ENCODE data around the gene SLC16A5. TPM values are rescaled to one million over a fixed set of nuclear protein-coding genes. Genes with fewer than 3 reads are reported as not detected.

Gene SLC16A5
- total RNA-seq, 1 experiment from 2014 or later: 32.4 TPM

- Mint-ChIP-seq H3K27me3 (ENCODE audit: low read depth) (no peaks in the 10 kb centered on the region), H3K4me3 (no peak overlapping the region), H3K9me3 (no peaks in the 10 kb centered on the region), H3K27ac (peak overlapping the region; percentile 89), H3K4me1 (no peaks in the 10 kb centered on the region), H3K36me3 (peaks cover 20% of the 10 kb centered on the region)
- ChIA-PET CTCF (interaction anchor here (0.5 to 2.9 kb wide), 11 partner anchors 8 to 174 kb away, joined by 3 to 11 read pairs (median 3); partner anchors contain the start of genes NT5C and SLC16A5), POLR2A (no interaction called here)
- ATAC-seq (no peak), DNase-seq (ENCODE audit: low spot score) (no peak)
- no peak for TF ChIP-seq CREB1 (CRISPR knock-in tag; IDR thresholded peaks at IDR 0.05)
- no peak for TF ChIP-seq E2F5 (CRISPR knock-in tag; IDR thresholded peaks at IDR 0.05)
- no peak for TF ChIP-seq AR (CRISPR knock-in tag; IDR thresholded peaks at IDR 0.05)
- TF ChIP-seq RELA (CRISPR knock-in tag; IDR thresholded peaks at IDR 0.05; ENCODE audit: borderline replicate concordance): no peak
- TF ChIP-seq ZNF532 (CRISPR knock-in tag; IDR thresholded peaks at IDR 0.05; ENCODE audit: borderline replicate concordance): no peak
Measured at GRCh38 chr17:75067856-75068255, 19.9 kb upstream of the SLC16A5 start.

GRCh38 chr17:75068750-75069149 lies 19.0 kb upstream of the SLC16A5 start:
- H3K4me1 Mint-ChIP-seq: no peaks in the 10 kb centered on the region
- POLR2A ChIA-PET: no interaction called here
- no peak for DNase-seq (ENCODE audit: low spot score)
- TF ChIP-seq HMGA2 (CRISPR knock-in tag; IDR thresholded peaks at IDR 0.05) (no peak), NFYB (CRISPR knock-in tag; conservative IDR thresholded peaks at IDR 0.05; ENCODE audit: low read depth) (no peak), ZNF532 (CRISPR knock-in tag; IDR thresholded peaks at IDR 0.05; ENCODE audit: borderline replicate concordance) (no peak), NFE2L1 (CRISPR knock-in tag; IDR thresholded peaks at IDR 0.05) (no peak), TP53 (CRISPR knock-in tag; IDR thresholded peaks at IDR 0.05) (no peak), SP1 (CRISPR knock-in tag; conservative IDR thresholded peaks at IDR 0.05) (no peak), ZNF671 (CRISPR knock-in tag; IDR thresholded peaks at IDR 0.05) (no peak), NR2C2 (CRISPR knock-in tag; IDR thresholded peaks at IDR 0.05) (no peak), FOXP4 (CRISPR knock-in tag; IDR thresholded peaks at IDR 0.05) (no peak), MLX (CRISPR knock-in tag; IDR thresholded peaks at IDR 0.05) (no peak), RELA (CRISPR knock-in tag; IDR thresholded peaks at IDR 0.05; ENCODE audit: borderline replicate concordance) (no peak), ZNF416 (CRISPR knock-in tag; IDR thresholded peaks at IDR 0.05) (no peak), CBFB (CRISPR knock-in tag; IDR thresholded peaks at IDR 0.05; ENCODE audit: low read depth) (no peak), SMAD3 (CRISPR knock-in tag; IDR thresholded peaks at IDR 0.05; ENCODE audit: borderline replicate concordance) (no peak), USF2 (CRISPR knock-in tag; IDR thresholded peaks at IDR 0.05) (no peak), TEAD1 (CRISPR knock-in tag; IDR thresholded peaks at IDR 0.05) (no peak)

More at GRCh38 chr17:75068750-75069149, 19.0 kb upstream of the SLC16A5 start:
- Mint-ChIP-seq H3K36me3 (peaks cover 11% of the 10 kb centered on the region), H3K4me3 (no peak overlapping the region), H3K9me3 (no peaks in the 10 kb centered on the region), H3K27me3 (ENCODE audit: low read depth) (no peaks in the 10 kb centered on the region), H3K27ac (peak overlapping the region; percentile 8; the same call in 1 of the 2 replicates)
- ATAC-seq: no peak
- CTCF ChIA-PET: interaction anchor here (0.6 to 2.9 kb wide), 12 partner anchors 9 to 119 kb away, joined by 3 to 21 read pairs (median 4); partner anchors contain the start of genes ATP5PD, KCTD2, NT5C and SLC16A5
